NCI-H345 treated with DMSO at 0.1 percent for 48 hours (cell line): Measurements from ENCODE around the gene HLA-DQB2.
"Not testable (repeated sequence)": the region's sequence is repeated elsewhere in the genome, so short reads cannot be mapped to it uniquely, and the experiment has no call there.

Experiments used
- DNase-seq: peaks from one replicate; lab custom pipeline; 2025; ENCODE audit not compliant: unreplicated experiment; lab: John Stamatoyannopoulos, UW

HLA-DQB2 gene

GRCh38 chr6:32745649-32746048 lies 17.7 kb downstream of the HLA-DQB2 start:
- not testable (repeated sequence) for DNase-seq

GRCh38 chr6:32744776-32745175 lies 18.6 kb downstream of the HLA-DQB2 start:
- no peak for DNase-seq

- no peak for DNase-seq
Observed at GRCh38 chr6:32742374-32742773, 21.0 kb downstream of the HLA-DQB2 start.

- no peak for DNase-seq
Observed at GRCh38 chr6:32741031-32741960, 22.0 kb downstream of the HLA-DQB2 start, which contains the start of gene HLA-DQA2. HLA-DQA2 (plus strand) TSS chr6:32741391; CDS start chr6:32741444, 53 bp downstream.

- DNase-seq = no peak
Observed at GRCh38 chr6:32738126-32738525, 25.2 kb downstream of the HLA-DQB2 start.

- no peak for DNase-seq
Observed at GRCh38 chr6:32718879-32719278, 44.5 kb downstream of the HLA-DQB2 start.

- DNase-seq = no peak
Observed at GRCh38 chr6:32716396-32716795, 46.9 kb downstream of the HLA-DQB2 start.

- no peak for DNase-seq
Observed at GRCh38 chr6:32713241-32713640, 50.1 kb downstream of the HLA-DQB2 start.

- no peak for DNase-seq
Observed at GRCh38 chr6:32709625-32710024, 53.7 kb downstream of the HLA-DQB2 start.
